Activated naive CD8-positive, alpha-beta T cell (primary cell): ENCODE measurements around the gene DCAF5.
A peak's percentile ranks its signal among the peaks of the same experiment; 100 is the strongest.

Experiments used
- H3K27ac Mint-ChIP-seq: one replicate; pipeline ENCODE4 v1.8.0; 2021; ENCODE audit warnings: mixed read lengths
- H3K27me3 Mint-ChIP-seq: one replicate; pipeline ENCODE4 v1.8.0; 2021; ENCODE audit warnings: mixed read lengths
- H3K36me3 Mint-ChIP-seq: one replicate; pipeline ENCODE4 v1.8.0; 2021; ENCODE audit warnings: mixed read lengths
- H3K4me1 Mint-ChIP-seq: one replicate; pipeline ENCODE4 v1.8.0; 2021; ENCODE audit warnings: low read depth, mixed read lengths
- H3K4me3 Mint-ChIP-seq: one replicate; pipeline ENCODE4 v1.8.0; 2021; ENCODE audit warnings: mild to moderate bottlenecking, mixed read lengths
- H3K9me3 Mint-ChIP-seq: one replicate; pipeline ENCODE4 v1.8.0; 2021; ENCODE audit warnings: low read depth, mixed read lengths

DCAF5 gene

GRCh38 chr14:69050240-69051184 lies 102.4 kb downstream of the DCAF5 start:
- H3K4me1 Mint-ChIP-seq, result peaks cover 8% of the 10 kb centered on the region
- H3K27ac Mint-ChIP-seq, result peak overlapping the region; percentile 64
- H3K27me3 Mint-ChIP-seq, result no peaks in the 10 kb centered on the region
- no peak overlapping the region for H3K4me3 Mint-ChIP-seq
- no peaks in the 10 kb centered on the region for H3K9me3 Mint-ChIP-seq
- peaks cover 4% of the 10 kb centered on the region for H3K36me3 Mint-ChIP-seq

- Mint-ChIP-seq H3K36me3 (peaks cover 3% of the 10 kb centered on the region), H3K4me3 (no peak overlapping the region), H3K27ac (peak overlapping the region; percentile 16), H3K9me3 (no peaks in the 10 kb centered on the region), H3K27me3 (no peaks in the 10 kb centered on the region), H3K4me1 (peaks cover 8% of the 10 kb centered on the region)
Observed at GRCh38 chr14:69049675-69050074, 103.2 kb downstream of the DCAF5 start.

DNA sequence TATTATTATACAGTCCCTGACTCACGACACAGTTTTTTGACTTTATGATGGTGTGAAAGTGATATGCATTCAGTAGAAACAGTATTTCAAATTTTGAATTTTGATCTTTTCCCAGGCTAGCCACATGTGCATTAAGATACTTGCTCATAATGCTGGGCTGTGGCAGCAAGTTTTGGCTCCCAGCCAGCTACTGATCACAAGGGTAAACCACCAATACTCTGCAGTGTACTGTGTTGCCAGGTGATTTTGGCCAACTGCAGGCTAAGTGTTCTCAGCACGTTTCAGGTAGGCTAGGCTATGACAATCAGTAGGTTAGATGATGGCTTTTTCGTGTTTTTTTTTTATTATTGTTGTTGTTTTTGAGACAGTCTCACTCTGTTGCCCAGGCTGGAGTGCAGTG lies 104.5 kb downstream of the DCAF5 start:
- Mint-ChIP-seq H3K4me1 (peaks cover 11% of the 10 kb centered on the region), H3K36me3 (no peaks in the 10 kb centered on the region), H3K4me3 (no peak overlapping the region), H3K27me3 (no peaks in the 10 kb centered on the region), H3K9me3 (no peaks in the 10 kb centered on the region), H3K27ac (no peak overlapping the region)

GRCh38 chr14:69047255-69047654 lies 105.7 kb downstream of the DCAF5 start:
- Mint-ChIP-seq H3K9me3 (no peaks in the 10 kb centered on the region), H3K36me3 (no peaks in the 10 kb centered on the region), H3K27me3 (no peaks in the 10 kb centered on the region), H3K4me3 (no peak overlapping the region), H3K27ac (peak overlapping the region; percentile 29), H3K4me1 (peaks cover 18% of the 10 kb centered on the region)

GRCh38 chr14:69046476-69046860 lies 106.5 kb downstream of the DCAF5 start:
- Mint-ChIP-seq H3K9me3 (no peaks in the 10 kb centered on the region), H3K27me3 (no peaks in the 10 kb centered on the region), H3K4me1 (peaks cover 18% of the 10 kb centered on the region), H3K4me3 (no peak overlapping the region), H3K27ac (no peak overlapping the region), H3K36me3 (no peaks in the 10 kb centered on the region)

DNA sequence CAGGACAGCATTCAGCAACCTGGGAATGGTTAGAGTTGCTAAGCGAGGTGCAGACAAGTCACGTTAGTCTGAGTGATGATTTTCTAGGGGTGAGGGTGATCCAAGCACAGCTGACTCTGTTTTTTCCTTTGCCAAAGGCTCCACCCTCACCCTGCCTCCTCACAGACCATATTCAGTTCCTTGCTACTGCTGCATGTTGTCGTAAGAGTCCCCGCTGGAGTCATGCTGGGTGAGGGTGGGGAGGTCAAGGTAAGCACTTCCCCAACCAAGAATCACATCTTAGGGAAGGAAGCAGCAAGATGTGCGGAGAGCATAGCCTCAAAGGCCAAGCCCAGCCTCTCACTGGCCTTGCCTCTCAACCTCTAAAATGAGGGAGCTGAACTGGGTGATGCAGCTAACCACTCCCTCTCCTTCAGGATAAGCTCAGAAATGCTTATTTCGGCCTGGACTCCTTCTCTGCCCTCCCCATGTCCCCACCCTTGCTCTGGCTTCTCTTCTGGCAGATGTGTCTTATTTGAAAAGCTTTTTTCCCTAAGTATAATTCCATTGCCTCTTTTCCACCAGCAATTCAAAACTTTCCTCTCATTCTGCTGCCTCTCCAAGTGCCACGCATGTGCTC lies 107.0 kb downstream of the DCAF5 start:
- Mint-ChIP-seq H3K9me3 (no peaks in the 10 kb centered on the region), H3K27ac (peak overlapping the region; percentile 10), H3K36me3 (no peaks in the 10 kb centered on the region), H3K4me1 (peaks cover 18% of the 10 kb centered on the region), H3K4me3 (no peak overlapping the region), H3K27me3 (no peaks in the 10 kb centered on the region)

DNA sequence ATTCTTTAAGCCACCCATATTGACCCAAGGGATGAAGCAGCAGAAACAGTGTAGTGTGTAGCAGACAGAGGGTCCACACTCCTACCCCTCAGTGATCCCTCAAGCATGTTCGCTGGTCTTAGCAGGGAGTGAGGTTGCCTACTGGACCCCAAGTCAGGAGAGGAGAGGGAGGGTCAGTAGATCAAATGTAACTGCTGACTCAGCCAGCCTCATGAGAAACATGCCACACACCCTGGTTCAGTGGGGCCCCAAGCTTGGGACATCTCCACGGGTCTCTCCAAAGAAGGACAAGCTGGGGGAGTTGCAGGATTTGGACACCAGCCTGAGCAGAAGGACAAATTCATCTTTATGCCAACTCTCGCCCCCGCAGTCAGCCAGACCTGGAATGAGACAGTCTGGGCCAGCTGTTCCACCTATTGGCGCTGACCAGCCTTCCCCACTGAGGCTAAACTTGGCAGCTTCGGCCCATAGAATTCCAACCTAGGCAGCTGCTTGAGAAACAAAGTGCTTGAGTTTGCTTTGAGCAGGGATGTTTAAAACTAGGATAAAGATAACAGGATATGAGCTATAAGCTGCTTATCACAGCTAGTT lies 107.9 kb downstream of the DCAF5 start:
- Mint-ChIP-seq H3K4me3 (no peak overlapping the region), H3K9me3 (no peaks in the 10 kb centered on the region), H3K4me1 (peaks cover 15% of the 10 kb centered on the region), H3K36me3 (no peaks in the 10 kb centered on the region), H3K27me3 (no peaks in the 10 kb centered on the region), H3K27ac (no peak overlapping the region)

DNA sequence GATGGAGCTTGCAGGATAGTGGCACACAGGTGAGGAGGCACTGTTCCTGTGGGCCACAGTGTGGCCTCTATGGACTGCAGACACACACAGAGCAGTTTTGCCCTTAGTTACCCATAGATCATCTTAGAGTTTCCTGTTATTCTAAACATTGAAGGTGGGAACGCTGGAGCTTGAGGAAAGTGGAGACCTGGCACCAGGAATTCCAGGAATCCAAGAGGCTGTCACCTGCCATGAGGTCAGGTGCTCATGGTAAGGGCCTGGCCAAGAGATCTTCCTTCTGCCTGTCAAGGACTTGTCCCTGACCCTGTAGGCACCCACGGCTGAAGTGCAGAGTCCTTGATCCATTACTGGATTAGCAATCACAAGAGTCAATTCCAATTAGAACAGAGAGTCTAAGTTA lies 108.6 kb downstream of the DCAF5 start:
- Mint-ChIP-seq H3K4me1 (peaks cover 15% of the 10 kb centered on the region), H3K27me3 (no peaks in the 10 kb centered on the region), H3K9me3 (no peaks in the 10 kb centered on the region), H3K4me3 (no peak overlapping the region), H3K36me3 (no peaks in the 10 kb centered on the region), H3K27ac (no peak overlapping the region)

DNA sequence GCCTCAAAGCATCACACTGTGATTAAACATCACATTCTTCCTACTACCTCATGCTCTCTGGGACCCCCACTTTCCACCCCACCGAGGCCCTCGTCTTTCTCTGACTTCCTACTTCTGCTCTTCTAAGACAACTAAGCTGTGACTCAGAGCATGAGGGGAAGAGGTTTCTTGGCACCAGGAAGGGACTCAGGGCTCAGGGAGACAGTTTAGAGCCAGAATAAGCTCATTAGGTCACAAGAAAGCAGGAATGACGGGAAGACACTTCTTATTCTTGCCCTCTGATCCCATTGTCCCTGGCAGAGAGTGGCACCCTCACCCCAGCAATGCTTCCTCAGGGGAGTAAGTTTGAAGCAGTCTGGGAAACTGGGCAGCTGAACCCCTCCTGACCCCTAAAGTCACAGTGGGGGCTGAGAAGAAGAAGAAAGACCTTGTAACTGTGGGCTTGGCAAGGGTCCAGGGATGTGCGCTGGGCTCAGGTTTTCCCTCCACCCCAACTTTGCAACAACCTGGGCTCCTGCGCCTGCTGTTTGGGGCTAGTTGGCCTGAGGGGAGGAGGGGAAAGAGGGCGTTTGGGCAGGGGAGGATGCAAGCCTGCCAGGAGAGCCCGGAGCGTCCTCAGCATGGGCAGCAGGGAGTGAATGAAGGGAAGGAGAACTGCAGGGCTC lies 109.2 kb downstream of the DCAF5 start:
- peaks cover 2% of the 10 kb centered on the region for H3K27me3 Mint-ChIP-seq
- H3K27ac Mint-ChIP-seq, result no peak overlapping the region

DNA sequence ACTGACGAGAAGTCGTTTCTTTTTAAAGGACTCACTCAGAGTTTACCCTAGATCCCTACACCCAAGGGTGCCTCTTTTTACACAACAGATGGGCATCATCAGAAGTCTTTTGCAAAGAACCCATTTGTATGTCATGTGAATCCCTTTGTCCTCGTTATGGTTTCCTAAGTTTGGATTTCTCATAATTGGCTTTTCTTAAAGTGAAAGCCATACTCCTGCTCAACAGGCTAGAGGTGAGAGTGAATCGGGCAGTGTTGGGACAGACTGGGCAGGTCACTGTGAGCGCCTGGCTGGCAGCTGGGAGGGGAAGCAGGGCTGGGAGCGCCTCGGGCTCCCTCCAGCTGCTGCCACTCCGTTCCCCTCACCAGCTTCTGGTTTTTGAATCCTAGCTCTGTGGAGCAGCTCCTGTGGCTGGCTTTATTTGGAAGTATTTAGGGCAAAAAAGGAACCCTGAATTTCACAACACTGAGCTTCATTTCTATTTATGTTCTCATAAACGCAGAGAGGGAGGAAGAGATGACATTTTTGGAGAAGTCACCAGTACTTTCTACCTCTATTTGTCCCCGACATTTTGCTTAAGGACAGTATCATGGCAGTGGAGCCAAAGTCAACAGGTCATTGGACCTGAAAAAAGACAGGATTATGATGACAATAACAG lies 110.0 kb downstream of the DCAF5 start:
- H3K4me1 Mint-ChIP-seq, result peaks cover 10% of the 10 kb centered on the region
- H3K4me3 Mint-ChIP-seq, result no peak overlapping the region
- no peak overlapping the region for H3K27ac Mint-ChIP-seq
- H3K9me3 Mint-ChIP-seq, result no peaks in the 10 kb centered on the region
- peaks cover 6% of the 10 kb centered on the region for H3K27me3 Mint-ChIP-seq
- H3K36me3 Mint-ChIP-seq, result no peaks in the 10 kb centered on the region

More for the DNA sequence above, 109.2 kb downstream of the DCAF5 start:
- H3K36me3 Mint-ChIP-seq, result no peaks in the 10 kb centered on the region
- H3K4me3 Mint-ChIP-seq, result no peak overlapping the region
- peaks cover 15% of the 10 kb centered on the region for H3K4me1 Mint-ChIP-seq
- no peaks in the 10 kb centered on the region for H3K9me3 Mint-ChIP-seq

DNA sequence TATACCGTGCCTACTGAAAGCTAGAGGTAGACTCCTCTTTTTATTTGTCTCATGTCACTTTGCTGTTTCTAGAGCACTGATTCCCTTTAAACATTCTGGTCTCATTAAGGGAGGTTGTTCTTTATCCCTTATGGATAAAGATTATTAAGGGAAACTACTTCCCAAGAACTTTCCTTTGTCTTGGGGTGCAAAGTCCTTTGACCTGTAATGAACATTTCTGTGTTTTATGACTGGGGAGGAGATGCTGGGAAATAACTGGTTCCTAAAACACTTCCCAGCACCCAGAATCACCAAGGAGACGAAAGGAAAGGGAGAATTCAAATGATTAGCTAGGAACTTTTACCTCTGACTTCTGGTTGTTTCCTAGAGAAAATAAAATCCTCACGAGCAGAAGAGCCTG lies 110.6 kb downstream of the DCAF5 start:
- H3K27ac Mint-ChIP-seq, result no peak overlapping the region
- peaks cover 10% of the 10 kb centered on the region for H3K27me3 Mint-ChIP-seq
- no peak overlapping the region for H3K4me3 Mint-ChIP-seq
- H3K36me3 Mint-ChIP-seq, result no peaks in the 10 kb centered on the region
- peaks cover 10% of the 10 kb centered on the region for H3K4me1 Mint-ChIP-seq
- no peaks in the 10 kb centered on the region for H3K9me3 Mint-ChIP-seq

GRCh38 chr14:69041783-69042182 lies 111.1 kb downstream of the DCAF5 start:
- Mint-ChIP-seq H3K4me1 (peaks cover 10% of the 10 kb centered on the region), H3K27me3 (peaks cover 11% of the 10 kb centered on the region), H3K9me3 (no peaks in the 10 kb centered on the region), H3K36me3 (no peaks in the 10 kb centered on the region), H3K27ac (no peak overlapping the region), H3K4me3 (no peak overlapping the region)

DNA sequence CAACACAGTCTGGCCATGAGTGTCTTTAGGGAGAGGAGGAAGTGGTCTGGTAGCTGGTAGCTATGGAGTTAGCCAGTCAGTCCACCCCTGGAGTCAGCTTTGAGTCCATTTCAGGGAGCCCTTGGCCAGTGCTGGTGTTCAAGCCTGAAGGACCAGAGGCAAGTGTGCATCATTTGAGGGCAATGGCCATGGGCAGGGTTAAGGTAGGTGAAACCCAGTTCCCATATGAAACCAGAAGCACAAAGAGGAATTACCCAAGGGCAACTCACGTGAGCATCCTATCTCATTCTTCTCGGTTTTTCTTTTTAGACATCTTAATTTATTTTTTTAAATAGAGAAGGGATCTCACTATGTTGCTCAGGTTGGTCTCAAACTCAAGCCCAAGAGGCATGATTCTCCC lies 112.6 kb downstream of the DCAF5 start:
- Mint-ChIP-seq H3K27me3 (peaks cover 15% of the 10 kb centered on the region), H3K36me3 (peaks cover 1% of the 10 kb centered on the region), H3K4me3 (no peak overlapping the region), H3K27ac (no peak overlapping the region), H3K9me3 (no peaks in the 10 kb centered on the region), H3K4me1 (peaks cover 10% of the 10 kb centered on the region)

- no peaks in the 10 kb centered on the region for H3K9me3 Mint-ChIP-seq
- peaks cover 13% of the 10 kb centered on the region for H3K4me1 Mint-ChIP-seq
- no peak overlapping the region for H3K27ac Mint-ChIP-seq
- no peak overlapping the region for H3K4me3 Mint-ChIP-seq
- peaks cover 17% of the 10 kb centered on the region for H3K27me3 Mint-ChIP-seq
- peaks cover 3% of the 10 kb centered on the region for H3K36me3 Mint-ChIP-seq
Observed at GRCh38 chr14:69039288-69039628, 113.7 kb downstream of the DCAF5 start.
